HuH-7 (cell line): ENCODE data around the gene SEC23B.

Source experiments
- DNase-seq: peaks from one replicate; pipeline ENCODE4 v3.0.0; 2011; ENCODE audit warnings: low spot score

Gene SEC23B

DNA sequence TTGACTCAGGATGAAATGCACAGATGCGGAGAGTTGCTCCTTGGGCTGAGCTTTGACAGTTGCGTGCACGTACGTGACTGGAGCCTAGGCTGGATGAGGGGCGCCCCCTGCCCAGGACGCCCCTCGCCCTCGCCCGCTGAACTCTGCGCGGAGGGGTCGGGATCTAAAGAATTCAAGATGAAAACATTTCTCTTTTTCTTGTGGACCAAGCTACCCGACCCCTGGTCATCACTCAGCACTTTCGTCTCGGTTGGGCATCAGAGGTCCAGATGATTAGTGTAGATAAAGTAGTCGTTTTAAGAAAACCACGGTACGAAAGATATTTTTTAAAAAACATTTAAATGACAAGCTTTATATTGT lies 80.8 kb downstream of the SEC23B start:
- DNase-seq: peak; percentile 36

DNA sequence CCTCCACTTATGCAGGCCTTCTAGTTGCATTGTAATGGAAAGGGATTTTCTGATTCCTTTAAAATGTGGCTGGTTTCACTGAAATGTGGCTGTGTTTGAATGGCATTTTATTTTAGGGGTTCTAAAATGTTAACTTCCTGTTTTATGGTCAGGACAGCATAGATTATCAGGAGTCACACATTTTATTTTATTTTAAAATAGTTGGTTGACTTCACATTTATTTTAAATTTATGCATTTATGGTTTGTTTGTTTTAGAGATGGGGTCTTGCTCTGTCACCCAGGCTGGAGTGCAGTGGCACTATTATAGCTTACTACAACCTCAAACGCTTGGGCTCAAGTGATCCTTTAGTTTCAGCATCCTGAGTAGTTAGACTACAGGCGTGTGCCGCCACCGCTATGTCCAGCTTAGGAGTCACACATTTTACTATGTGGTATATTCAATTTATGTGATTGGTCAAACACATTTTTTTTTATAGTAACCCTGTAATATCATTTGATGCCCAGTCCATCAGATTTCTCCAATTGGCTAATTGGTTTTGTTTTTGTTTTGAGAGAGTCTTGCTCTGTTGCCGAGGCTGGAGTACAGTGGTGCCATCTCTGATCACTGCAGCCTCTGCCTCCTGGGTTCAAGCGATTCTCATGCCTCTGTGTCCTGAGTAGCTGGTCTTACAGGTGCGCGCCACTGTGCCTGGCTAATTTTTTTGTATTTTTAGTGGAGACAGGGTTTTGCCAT lies 82.4 kb downstream of the SEC23B start:
- no peak for DNase-seq

DNA sequence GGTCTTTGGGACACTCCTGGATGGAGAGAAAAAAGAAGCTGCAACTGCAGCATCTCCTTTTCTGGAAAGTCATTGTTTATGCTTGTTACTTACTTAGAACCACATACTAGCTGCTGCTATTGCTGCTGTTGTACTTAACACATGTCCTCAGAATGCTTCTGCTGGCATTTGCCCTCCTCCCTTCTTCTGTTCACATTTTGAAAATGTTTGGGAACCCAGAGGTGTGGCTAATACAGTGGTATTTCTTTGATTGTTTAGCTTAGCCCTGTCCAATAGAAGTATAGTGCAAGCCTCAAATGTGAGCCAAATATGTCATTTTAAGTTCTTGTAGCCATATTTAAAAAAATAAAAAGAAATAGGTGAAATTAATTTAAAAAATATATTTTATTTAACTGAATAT lies 88.5 kb downstream of the SEC23B start:
- DNase-seq: no peak

DNA sequence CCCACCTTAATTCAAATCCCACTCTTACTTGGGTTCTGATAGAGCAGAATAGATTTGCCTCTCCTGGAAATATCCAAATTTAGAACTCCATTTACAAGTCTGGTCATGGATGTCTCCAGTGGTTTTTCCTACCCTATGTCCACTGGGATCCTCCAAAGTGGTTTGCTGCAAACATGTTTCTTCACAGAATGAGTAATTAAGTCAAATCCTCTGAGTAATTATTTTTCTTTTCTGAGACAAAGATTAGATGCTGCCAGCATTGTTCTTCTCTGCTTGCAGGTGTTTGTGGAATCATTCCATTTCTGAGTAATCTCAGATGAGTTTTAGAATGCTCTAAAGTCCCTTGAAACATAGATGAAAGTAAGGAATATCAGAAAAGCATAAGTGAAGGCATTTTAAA lies 102.0 kb downstream of the SEC23B start:
- no peak for DNase-seq
